GM21390 (cell line): ENCODE results near the gene SOX2.
"Not testable (repeated sequence)": the region's sequence is repeated elsewhere in the genome, so short reads cannot be mapped to it uniquely, and the experiment has no call there.

Experiments used
- ATAC-seq: cut with Tn5 transposase; IDR thresholded peaks from one replicate; pipeline ENCODE4 v1.9.1; 2021; ENCODE audit not compliant: unreplicated experiment

The SOX2 gene

GRCh38 chr3:181756645-181757297, 45.0 kb downstream of the SOX2 start:
- ATAC-seq, result no peak

GRCh38 chr3:181757694-181758306, 46.1 kb downstream of the SOX2 start:
- no peak for ATAC-seq

GRCh38 chr3:181761906-181762305, 50.2 kb downstream of the SOX2 start:
- ATAC-seq, result no peak

- not testable (repeated sequence) for ATAC-seq
Measured at GRCh38 chr3:181764033-181764432, 52.3 kb downstream of the SOX2 start.
